ENCODE measurements around the gene POLR2H. TPM values are rescaled to one million over a fixed set of nuclear protein-coding genes. Genes with fewer than 3 reads are reported as not detected.

POLR2H gene
- 44.3 TPM for total RNA-seq

DNA sequence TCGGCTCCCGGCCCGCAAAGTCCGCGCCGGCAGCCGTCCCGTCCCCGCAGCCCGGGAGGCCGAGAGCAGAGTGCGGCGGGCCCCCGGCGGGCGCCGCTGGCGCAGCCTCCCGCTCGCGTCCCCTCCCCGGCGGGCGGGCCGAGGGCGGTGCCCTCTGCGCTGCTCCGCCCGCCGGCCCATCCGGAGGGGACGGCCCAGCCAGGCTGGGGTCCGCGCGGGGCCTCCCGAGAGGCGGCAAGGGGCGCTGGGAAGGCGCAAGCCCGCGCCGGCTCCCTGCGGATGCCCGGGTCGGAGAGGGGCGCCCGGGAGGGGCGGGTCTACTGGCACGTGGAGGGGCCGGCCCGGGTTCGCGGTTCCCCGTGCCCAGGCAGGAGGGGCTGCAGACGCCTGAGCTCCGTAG lies at the start of gene POLR2H, which contains the start of gene CLCN2:
POLR2H (plus strand) TSS at position 179 of the 400 bp plus-strand sequence. CDS start 1,783 bp downstream, outside the sequence.
CLCN2 (minus strand) TSS at position 74 of the 400 bp plus-strand sequence. CDS start 126 bp downstream, outside the sequence.
- peak; percentile 58 for DNase-seq

DNA sequence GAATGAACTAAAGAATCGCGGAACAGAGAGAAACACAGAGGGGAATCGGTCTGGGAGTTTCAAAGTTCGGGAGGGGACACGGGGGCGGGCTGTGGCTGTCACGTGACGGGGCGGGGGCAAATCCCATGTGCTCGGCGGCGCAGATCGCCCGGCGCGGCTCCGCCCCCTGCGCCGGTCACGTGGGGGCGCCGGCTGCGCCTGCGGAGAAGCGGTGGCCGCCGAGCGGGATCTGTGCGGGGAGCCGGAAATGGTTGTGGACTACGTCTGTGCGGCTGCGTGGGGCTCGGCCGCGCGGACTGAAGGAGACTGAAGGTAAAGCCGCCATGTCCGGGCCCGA lies 47.2 kb upstream of the POLR2H start, which contains the start of gene EIF4G1:
EIF4G1 (plus strand) TSS at position 244 of the 337 bp plus-strand sequence. CDS start 1,191 bp downstream, outside the sequence.
- DNase-seq = peak; percentile 93

DNA sequence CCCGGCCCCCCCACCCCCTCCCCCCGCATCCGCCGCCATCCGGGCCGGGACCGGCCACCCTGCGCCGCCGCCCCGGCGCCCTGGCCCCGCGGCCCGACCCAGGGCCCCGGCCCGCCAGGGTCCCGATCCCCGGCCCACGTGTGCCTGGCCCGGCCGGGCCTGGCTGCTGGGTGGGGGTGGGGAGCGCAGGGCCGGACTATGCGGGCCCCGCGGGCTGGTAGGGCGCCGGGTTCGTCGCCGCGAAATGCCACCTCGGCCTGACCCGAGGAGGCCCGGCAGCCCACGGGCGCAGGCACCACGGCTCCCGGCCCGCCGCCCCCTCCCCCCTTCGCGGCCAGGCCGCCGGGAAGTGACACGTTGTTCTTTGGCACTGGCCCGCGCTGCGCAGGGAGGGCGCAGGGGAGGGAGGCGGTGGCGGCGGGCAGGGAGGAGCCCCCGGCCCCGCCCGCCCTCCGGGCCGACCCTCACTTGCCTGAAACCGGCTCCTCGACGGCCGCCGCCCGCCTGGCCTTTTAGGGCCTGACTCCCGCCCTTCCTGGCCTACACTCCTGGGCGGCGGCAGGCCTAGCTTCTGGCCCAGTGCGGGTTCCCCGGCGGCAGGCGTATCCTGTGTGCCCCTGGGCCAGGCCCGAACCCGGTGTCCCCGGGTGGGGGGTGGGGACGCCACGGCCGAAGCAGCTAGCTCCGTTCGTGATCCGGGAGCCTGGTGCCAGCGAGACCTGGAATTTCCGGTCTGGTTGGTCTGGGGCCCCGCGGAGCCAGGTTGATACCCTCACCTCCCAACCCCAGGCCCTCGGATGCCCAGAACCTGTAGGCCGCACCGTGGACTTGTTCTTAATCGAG lies 46.6 kb upstream of the POLR2H start:
- peak; percentile 72 for DNase-seq

DNA sequence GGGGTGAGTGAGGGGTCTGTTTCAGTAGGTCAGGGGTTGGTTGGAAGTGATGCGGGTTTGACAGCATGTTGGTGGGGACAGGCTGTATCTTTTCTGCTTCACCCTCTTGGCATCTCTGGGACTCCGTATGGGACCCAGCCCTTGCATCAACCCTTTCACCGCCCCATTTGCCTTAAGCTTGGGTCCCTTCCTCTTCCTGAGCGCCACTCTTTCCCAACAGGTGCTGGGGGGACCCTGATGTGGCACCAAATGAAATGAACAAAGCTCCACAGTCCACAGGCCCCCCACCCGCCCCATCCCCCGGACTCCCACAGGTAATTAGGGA lies 46.0 kb upstream of the POLR2H start:
- no peak for DNase-seq

DNA sequence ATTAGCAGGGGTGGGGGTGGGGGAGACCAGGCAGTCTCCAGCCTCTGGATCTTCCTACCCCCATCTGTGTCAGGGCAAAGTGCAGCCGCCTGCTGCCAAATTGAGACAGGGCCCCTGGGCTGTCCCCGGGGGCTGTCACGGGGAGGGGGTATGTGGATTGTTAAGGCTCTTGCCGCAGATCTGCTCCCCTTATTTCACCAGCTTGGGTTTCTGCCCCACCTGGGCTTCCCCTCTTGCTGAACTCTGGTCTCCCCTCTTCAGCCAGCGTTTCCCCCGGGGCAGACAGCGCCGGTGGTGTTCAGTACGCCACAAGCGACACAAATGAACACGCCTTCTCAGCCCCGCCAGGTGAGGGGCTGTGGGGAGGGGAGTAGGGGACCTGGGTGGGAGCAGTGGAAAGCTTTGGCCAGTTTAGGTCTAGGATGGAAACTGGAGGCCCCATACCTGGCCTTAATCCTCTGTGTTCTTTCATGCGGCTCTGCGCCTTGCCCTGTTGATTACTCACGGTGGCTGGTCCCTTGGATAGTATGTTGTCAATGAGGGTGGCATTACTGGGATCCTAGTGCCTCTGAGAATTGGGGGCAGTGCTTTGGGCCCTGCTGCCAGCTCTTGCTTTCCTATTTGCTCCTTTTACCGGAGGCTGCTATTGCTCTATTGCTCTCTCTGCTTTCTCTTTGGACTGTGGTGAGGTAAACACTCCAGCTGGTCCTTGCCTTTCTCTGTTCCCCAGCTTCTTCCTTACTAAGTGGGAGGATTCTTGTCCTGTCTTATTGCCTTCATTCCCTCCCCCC lies 45.4 kb upstream of the POLR2H start:
- no peak for DNase-seq

DNA sequence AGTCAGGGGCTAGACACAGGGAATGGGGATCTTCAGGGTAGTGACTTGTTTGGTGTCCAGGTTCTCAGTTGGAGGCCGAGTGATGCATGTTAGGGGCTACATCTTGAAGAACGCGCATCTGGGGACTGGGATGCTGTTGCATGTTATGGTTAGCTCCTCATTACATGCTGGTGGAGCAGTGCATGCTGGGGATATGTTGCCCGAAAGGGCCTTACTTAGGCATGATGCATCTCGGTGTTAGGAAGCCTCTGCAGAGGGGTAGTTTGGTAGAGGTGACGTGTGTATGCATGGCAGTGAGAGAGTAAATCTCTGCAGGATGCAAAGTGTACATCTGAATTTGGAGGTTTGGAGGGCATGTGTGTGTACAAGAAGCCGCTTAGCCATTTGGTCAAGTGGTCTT lies 44.7 kb upstream of the POLR2H start:
- DNase-seq = no peak

DNA sequence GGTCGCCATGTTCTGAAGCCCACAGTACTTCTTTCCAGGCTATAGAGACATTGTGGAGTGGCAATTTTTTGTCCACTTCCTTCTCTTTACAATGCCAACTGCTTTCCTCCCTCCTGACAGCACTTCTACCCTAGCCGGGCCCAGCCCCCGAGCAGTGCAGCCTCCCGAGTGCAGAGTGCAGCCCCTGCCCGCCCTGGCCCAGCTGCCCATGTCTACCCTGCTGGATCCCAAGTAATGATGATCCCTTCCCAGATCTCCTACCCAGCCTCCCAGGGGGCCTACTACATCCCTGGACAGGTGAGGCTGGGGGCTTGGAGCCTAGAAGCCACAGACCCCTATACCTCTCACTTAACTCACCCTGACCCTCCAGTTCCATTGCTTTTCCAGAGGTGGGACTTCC lies 44.3 kb upstream of the POLR2H start:
- DNase-seq = no peak

DNA sequence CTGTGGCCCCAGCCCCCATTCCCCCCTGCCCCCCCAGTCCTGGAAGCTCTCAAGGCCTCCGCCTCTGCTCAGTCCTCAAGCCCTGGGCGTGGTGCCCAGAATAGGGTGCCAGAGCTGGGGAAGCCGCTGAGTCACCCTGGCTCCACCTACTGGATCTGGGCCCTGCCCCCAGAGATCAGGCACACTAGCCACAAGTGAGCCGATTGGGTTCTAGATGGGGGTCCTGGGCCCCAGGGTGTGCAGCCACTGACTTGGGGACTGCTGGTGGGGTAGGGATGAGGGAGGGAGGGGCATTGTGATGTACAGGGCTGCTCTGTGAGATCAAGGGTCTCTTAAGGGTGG lies 41.4 kb upstream of the POLR2H start:
- DNase-seq = peak; percentile 63

DNA sequence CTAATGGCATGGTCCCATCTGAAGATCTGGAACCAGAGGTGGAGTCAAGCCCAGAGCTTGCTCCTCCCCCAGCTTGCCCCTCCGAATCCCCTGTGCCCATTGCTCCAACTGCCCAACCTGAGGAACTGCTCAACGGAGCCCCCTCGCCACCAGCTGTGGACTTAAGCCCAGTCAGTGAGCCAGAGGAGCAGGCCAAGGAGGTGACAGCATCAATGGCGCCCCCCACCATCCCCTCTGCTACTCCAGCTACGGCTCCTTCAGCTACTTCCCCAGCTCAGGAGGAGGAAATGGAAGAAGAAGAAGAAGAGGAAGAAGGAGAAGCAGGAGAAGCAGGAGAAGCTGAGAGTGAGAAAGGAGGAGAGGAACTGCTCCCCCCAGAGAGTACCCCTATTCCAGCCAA lies 39.8 kb upstream of the POLR2H start:
- DNase-seq = no peak

DNA sequence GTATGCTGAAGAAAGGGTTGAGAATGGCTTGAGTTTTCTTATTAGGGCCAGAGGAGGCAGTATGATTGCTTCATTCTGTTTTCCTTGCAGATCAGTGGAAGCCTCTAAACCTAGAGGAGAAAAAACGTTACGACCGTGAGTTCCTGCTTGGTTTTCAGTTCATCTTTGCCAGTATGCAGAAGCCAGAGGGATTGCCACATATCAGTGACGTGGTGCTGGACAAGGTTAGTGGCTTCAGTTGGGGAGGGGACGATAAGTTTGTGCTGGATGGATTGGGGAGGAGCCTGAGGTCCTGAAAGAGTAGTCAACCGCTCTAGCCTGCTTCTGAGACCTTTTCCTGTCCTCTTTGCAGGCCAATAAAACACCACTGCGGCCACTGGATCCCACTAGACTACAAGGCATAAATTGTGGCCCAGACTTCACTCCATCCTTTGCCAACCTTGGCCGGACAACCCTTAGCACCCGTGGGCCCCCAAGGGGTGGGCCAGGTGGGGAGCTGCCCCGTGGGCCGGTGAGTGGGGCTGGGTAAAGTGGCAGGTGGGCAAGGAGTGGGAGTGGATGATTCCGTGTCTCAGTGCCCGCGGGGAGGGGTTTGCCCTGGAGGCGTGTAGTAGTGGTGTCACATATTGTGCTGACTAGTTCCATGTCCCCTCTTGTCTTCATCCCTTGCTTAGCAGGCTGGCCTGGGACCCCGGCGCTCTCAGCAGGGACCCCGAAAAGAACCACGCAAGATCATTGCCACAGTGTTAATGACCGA lies 38.6 kb upstream of the POLR2H start:
- no peak for DNase-seq

DNA sequence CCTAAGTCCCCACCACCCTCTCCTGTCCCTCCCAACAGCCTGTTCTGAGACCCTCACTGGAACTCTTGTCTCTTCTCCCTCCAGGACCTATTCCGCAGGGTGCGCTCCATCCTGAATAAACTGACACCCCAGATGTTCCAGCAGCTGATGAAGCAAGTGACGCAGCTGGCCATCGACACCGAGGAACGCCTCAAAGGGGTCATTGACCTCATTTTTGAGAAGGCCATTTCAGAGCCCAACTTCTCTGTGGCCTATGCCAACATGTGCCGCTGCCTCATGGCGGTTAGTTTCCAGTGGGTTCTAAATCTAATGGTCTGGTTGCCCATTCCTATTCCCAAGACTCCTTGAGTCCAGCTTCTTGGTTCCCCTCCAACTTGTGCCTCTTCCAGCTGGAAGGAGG lies 37.8 kb upstream of the POLR2H start:
- DNase-seq = no peak

DNA sequence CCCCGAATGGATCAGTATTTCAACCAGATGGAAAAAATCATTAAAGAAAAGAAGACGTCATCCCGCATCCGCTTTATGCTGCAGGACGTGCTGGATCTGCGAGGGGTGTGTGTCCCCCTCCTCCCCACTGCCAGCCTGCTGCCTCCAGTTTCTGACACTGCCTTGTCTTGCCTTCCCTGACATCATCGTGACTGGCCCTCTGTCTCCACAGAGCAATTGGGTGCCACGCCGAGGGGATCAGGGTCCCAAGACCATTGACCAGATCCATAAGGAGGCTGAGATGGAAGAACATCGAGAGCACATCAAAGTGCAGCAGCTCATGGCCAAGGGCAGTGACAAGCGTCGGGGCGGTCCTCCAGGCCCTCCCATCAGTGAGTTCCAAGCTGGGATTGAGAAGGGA lies 36.2 kb upstream of the POLR2H start:
- DNase-seq = no peak

DNA sequence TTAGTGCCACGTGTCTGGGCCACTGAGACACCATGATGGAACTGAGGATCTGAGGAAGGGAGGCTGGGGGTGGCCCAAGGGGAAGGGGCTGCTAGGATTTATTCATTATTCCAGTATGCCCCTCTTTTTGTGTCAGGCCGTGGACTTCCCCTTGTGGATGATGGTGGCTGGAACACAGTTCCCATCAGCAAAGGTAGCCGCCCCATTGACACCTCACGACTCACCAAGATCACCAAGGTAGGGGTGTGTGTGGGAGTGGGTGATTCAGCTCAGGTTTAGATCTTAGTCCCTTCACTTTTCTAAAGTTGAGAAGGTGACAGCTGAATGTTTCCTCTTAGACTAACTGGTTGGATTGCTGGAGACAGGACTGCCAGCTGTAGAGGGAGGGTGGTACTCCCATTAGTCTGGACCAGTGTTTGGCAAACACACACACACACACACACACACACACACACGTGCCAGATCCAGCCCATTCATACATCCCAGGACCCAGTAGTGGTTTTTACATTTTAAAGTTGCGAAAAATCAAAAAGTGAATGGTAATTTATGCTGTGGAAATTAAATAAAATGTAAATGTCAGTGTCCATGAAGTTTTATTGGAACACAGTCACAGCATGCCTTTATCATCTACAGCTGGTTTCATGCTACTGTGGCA lies 35.7 kb upstream of the POLR2H start:
- DNase-seq = no peak

DNA sequence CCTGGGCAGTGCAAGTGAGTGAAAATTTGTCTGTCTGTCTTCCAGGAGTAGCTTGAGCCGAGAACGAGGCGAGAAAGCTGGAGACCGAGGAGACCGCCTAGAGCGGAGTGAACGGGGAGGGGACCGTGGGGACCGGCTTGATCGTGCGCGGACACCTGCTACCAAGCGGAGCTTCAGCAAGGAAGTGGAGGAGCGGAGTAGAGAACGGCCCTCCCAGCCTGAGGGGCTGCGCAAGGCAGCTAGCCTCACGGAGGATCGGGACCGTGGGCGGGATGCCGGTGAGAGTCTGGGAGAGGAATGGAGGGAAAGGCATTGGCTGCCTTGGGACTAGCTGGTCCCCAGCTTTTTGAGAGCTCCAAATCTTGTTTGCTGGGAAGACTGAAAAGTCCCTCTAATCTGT lies 34.3 kb upstream of the POLR2H start:
- DNase-seq = no peak

DNA sequence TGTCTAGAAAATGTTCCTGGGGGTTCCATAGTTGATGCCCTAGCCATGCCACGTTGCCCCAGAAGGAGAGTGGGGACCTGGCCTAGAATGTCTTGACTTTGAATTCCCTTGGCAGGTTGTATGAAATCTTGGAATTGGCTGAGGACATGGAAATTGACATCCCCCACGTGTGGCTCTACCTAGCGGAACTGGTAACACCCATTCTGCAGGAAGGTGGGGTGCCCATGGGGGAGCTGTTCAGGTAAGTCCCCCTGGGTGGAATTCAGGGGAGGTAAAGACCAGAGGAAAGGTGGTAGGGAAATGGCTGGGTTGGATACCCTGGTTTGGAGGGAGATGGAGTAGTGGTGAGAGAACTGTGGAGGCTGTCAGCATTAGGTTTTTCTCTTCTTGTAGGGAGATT lies 33.0 kb upstream of the POLR2H start:
- DNase-seq = no peak

DNA sequence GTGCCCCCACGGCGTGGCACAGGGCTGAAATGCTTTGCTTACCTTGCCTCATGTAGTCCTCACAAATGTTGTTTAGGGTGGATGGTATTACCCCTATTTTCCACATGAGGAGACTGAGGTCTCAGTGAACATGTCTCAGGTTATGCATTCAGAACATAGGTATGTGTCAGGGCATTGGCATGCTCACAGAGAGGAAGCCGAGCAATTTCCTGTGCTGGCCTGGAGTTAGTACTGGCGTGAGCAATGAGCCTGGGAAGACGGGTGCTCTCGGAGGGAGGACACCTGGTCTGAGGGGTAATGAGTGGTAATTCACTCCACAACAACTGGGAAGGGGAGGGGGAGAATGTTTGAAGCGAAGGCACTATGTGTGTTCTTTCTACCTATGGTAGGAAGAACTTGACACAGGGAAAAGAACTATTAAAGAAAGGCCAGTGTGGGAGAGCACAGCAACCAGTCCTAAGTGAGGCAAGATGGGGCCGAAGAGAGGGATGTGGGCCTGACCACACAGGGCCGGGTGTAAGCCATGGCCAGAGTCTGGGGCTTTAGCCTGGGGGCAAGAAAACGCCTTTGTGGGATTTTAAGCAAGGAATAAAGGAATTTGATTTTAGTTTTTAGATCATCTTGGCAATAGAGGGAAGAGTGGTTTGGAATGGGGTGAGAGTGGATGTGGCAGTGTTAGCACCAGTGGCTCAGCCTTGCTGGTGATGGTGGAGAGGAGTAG lies 29.0 kb upstream of the POLR2H start:
- DNase-seq = no peak

DNA sequence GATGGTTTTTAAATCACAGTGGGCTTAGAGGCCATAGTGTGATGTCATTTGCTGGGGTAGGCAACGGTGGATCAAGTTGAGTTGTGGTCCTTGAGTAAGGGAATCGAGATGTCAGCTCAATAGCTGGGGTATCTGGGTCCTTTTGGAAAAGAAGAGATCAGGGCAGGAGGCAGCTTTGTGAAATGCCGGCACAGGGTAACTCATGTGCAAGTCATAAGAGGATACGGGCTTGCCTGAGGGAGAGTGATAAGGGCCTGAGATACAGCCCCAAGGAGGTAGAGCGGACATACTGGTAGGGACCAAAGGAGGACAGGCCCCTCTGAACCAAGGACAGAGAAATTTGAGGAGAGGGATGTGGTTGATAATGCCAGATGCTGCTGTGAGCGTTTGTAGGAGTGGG lies 28.3 kb upstream of the POLR2H start:
- DNase-seq = no peak

DNA sequence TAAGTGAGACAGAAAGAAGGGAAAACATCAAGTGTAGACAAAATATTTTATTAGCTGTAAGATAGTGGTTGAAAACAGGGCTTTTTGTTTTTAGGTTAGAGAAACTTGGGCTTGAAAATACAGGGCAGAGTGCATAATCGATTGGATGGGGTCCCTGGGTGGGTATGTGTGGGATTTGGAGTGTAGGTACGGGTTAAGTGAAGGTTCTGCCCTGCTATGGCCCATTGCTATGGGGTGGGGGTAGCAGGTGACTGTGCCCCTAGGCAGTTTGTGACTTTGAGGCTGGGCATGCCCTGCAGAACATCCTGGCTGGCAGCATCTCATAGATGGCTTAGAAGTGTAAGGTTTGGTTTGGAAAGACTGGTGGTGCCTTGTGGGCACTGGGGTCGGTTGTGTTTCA lies 27.8 kb upstream of the POLR2H start:
- DNase-seq = no peak

DNA sequence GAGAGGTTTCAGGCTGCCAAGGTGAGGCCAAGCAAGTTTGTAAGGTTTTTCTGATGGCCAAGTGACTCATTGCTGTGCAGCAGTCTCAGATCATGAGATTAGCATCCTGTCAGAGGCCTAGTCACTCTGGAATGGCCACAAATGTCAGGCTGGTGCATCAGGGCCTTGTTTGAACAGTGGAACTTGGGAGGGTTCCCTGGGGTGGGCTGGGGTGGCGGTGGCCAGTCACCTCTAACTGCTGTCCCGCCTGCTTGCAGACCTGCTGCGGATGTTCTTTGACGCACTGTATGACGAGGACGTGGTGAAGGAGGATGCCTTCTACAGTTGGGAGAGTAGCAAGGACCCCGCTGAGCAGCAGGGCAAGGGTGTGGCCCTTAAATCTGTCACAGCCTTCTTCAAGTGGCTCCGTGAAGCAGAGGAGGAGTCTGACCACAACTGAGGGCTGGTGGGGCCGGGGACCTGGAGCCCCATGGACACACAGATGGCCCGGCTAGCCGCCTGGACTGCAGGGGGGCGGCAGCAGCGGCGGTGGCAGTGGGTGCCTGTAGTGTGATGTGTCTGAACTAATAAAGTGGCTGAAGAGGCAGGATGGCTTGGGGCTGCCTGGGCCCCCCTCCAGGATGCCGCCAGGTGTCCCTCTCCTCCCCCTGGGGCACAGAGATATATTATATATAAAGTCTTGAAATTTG lies 26.9 kb upstream of the POLR2H start:
- DNase-seq = no peak

DNA sequence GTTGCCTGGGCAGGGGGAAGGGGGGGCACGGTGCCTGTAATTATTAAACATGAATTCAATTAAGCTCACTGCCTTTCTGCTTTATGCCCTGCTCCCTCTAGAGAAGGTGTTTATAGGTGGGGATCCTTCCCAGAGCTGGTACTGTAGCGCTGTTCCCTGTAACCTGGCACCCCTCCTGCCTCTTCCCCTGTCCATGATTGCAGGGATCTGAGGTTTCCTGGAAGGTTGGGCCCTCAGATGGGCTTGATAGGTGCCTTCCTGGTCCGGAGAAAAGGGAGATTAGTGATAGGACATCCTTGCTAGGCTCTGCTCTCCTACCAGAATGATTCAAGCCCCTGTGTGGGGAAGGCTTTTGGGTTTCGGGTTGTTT lies 26.2 kb upstream of the POLR2H start:
- no peak for DNase-seq

All from skin of body (tissue), 2 donors.